ENCODE measurements around the gene COL5A1.
"Not testable (repeated sequence)": the region's sequence is repeated elsewhere in the genome, so short reads cannot be mapped to it uniquely, and the experiment has no call there.

The COL5A1 gene

GRCh38 chr9:134684375-134684723 lies 42.7 kb downstream of the COL5A1 start:
- Histone ChIP-seq H3K27ac (ENCODE audit: low read length) (no peak overlapping the region), H4K20me1 (ENCODE audit: insufficient read depth, low read length) (no peaks in the 10 kb centered on the region), H3K36me3 (replicated peaks; ENCODE audit: low read depth, low read length) (no peaks in the 10 kb centered on the region), H3K4me1 (ENCODE audit: low read length) (no peaks in the 10 kb centered on the region), H3K9me3 (ENCODE audit: insufficient read depth, low read length) (no peaks in the 10 kb centered on the region), H2AFZ (ENCODE audit: low read depth, low read length) (no peak overlapping the region), H3K79me2 (ENCODE audit: low read length) (no peaks in the 10 kb centered on the region), H3K9ac (ENCODE audit: low read length) (no peak overlapping the region), H3K4me3 (ENCODE audit: low read length) (no peak overlapping the region), H3K27me3 (ENCODE audit: low read depth, low read length) (no peaks in the 10 kb centered on the region), H3K4me2 (ENCODE audit: low read length) (no peak overlapping the region)
- TF ChIP-seq, protein P1, sequence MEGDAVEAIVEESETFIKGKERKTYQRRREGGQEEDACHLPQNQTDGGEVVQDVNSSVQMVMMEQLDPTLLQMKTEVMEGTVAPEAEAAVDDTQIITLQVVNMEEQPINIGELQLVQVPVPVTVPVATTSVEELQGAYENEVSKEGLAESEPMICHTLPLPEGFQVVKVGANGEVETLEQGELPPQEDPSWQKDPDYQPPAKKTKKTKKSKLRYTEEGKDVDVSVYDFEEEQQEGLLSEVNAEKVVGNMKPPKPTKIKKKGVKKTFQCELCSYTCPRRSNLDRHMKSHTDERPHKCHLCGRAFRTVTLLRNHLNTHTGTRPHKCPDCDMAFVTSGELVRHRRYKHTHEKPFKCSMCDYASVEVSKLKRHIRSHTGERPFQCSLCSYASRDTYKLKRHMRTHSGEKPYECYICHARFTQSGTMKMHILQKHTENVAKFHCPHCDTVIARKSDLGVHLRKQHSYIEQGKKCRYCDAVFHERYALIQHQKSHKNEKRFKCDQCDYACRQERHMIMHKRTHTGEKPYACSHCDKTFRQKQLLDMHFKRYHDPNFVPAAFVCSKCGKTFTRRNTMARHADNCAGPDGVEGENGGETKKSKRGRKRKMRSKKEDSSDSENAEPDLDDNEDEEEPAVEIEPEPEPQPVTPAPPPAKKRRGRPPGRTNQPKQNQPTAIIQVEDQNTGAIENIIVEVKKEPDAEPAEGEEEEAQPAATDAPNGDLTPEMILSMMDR (IDR thresholded peaks at IDR 0.05; ENCODE audit: low read depth, low read length): no peak
- no peak for TF ChIP-seq EZH2phosphoT487 (IDR thresholded peaks at IDR 0.05; ENCODE audit: low read depth)

DNA sequence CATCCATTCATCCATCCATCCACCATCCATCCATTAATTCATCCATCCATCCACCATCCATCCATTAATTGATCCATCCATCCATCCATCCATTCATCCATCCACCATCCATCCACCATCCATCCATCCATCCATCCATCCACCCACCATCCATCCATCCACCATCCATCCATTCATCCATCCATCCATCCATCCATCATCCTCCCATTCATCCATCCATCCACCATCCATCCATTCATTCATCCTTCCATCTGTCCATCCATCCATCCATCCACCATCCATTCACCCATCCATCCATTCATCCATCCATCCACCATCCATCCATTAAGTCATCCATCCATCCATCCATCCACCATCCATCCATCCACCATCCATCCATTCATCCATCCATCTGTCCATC lies 43.3 kb downstream of the COL5A1 start:
- H3K27me3 ChIP-seq (ENCODE audit: low read depth, low read length); H3K79me2 ChIP-seq (ENCODE audit: low read length); H3K4me2 ChIP-seq (ENCODE audit: low read length); H3K27ac ChIP-seq (ENCODE audit: low read length); H3K4me1 ChIP-seq (ENCODE audit: low read length); H3K9me3 ChIP-seq (ENCODE audit: insufficient read depth, low read length); H4K20me1 ChIP-seq (ENCODE audit: insufficient read depth, low read length); H3K36me3 ChIP-seq (replicated peaks; ENCODE audit: low read depth, low read length); H3K4me3 ChIP-seq (ENCODE audit: low read length); H2AFZ ChIP-seq (ENCODE audit: low read depth, low read length); H3K9ac ChIP-seq (ENCODE audit: low read length): not testable (repeated sequence)

- Histone ChIP-seq H3K36me3 (replicated peaks; ENCODE audit: low read depth, low read length) (no peaks in the 10 kb centered on the region), H3K4me2 (ENCODE audit: low read length) (no peak overlapping the region), H3K9me3 (ENCODE audit: insufficient read depth, low read length) (no peaks in the 10 kb centered on the region), H4K20me1 (ENCODE audit: insufficient read depth, low read length) (no peaks in the 10 kb centered on the region), H3K4me3 (ENCODE audit: low read length) (no peak overlapping the region), H3K27me3 (ENCODE audit: low read depth, low read length) (no peaks in the 10 kb centered on the region), H3K79me2 (ENCODE audit: low read length) (no peaks in the 10 kb centered on the region), H2AFZ (ENCODE audit: low read depth, low read length) (no peak overlapping the region), H3K27ac (ENCODE audit: low read length) (no peak overlapping the region), H3K9ac (ENCODE audit: low read length) (no peak overlapping the region), H3K4me1 (ENCODE audit: low read length) (no peaks in the 10 kb centered on the region)
- no peak for TF ChIP-seq EZH2phosphoT487 (IDR thresholded peaks at IDR 0.05; ENCODE audit: low read depth)
- TF ChIP-seq, protein P1 (IDR thresholded peaks at IDR 0.05; ENCODE audit: low read depth, low read length): no peak
Observed at GRCh38 chr9:134685784-134686183, 44.2 kb downstream of the COL5A1 start.

- Histone ChIP-seq H3K27me3 (ENCODE audit: low read depth, low read length) (no peaks in the 10 kb centered on the region), H3K27ac (ENCODE audit: low read length) (no peak overlapping the region), H3K4me2 (ENCODE audit: low read length) (no peak overlapping the region), H3K4me3 (ENCODE audit: low read length) (no peak overlapping the region), H4K20me1 (ENCODE audit: insufficient read depth, low read length) (no peaks in the 10 kb centered on the region), H3K9ac (ENCODE audit: low read length) (no peak overlapping the region), H3K9me3 (ENCODE audit: insufficient read depth, low read length) (no peaks in the 10 kb centered on the region), H2AFZ (ENCODE audit: low read depth, low read length) (no peak overlapping the region), H3K79me2 (ENCODE audit: low read length) (no peaks in the 10 kb centered on the region), H3K4me1 (ENCODE audit: low read length) (no peaks in the 10 kb centered on the region), H3K36me3 (replicated peaks; ENCODE audit: low read depth, low read length) (no peaks in the 10 kb centered on the region)
- TF ChIP-seq EZH2phosphoT487 (IDR thresholded peaks at IDR 0.05; ENCODE audit: low read depth): no peak
- TF ChIP-seq, protein P1 (IDR thresholded peaks at IDR 0.05; ENCODE audit: low read depth, low read length): no peak
Observed at GRCh38 chr9:134686896-134687295, 45.3 kb downstream of the COL5A1 start.

GRCh38 chr9:134687556-134687955 lies 46.0 kb downstream of the COL5A1 start:
- no peak overlapping the region for H2AFZ ChIP-seq (ENCODE audit: low read depth, low read length)
- H3K4me2 ChIP-seq (ENCODE audit: low read length): no peak overlapping the region
- H3K79me2 ChIP-seq (ENCODE audit: low read length): no peaks in the 10 kb centered on the region
- no peaks in the 10 kb centered on the region for H3K27me3 ChIP-seq (ENCODE audit: low read depth, low read length)
- no peak overlapping the region for H3K4me3 ChIP-seq (ENCODE audit: low read length)
- no peaks in the 10 kb centered on the region for H3K36me3 ChIP-seq (replicated peaks; ENCODE audit: low read depth, low read length)
- TF ChIP-seq, protein P1 (IDR thresholded peaks at IDR 0.05; ENCODE audit: low read depth, low read length): no peak
- no peak for TF ChIP-seq EZH2phosphoT487 (IDR thresholded peaks at IDR 0.05; ENCODE audit: low read depth)
- no peaks in the 10 kb centered on the region for H4K20me1 ChIP-seq (ENCODE audit: insufficient read depth, low read length)
- no peak overlapping the region for H3K9ac ChIP-seq (ENCODE audit: low read length)
- H3K4me1 ChIP-seq (ENCODE audit: low read length): no peaks in the 10 kb centered on the region
- no peak overlapping the region for H3K27ac ChIP-seq (ENCODE audit: low read length)
- no peaks in the 10 kb centered on the region for H3K9me3 ChIP-seq (ENCODE audit: insufficient read depth, low read length)
